GM23338 (cell line): ENCODE results near the gene HIVEP3. TPM values are rescaled to one million over a fixed set of nuclear protein-coding genes. Genes with fewer than 3 reads are reported as not detected.

ENCODE experiments used
- ATAC-seq: fragments of 200-7000 bp; cut with Tn5 transposase; 3 replicates; pipeline ENCODE4 v1.9.1; 2020
- DNase-seq: peaks from one replicate; pipeline ENCODE4 v3.0.0-alpha.2; 2015; ENCODE audit warnings: low spot score
- H2AFZ ChIP-seq: fragments of 200-600 bp; sonication (generic); 2 replicates; pipeline ENCODE4 v1.8.0; 2016; ENCODE audit warnings: antibody characterized with exemption, mild to moderate bottlenecking, moderate library complexity
- H3F3A ChIP-seq: fragments of 200-600 bp; sonication (generic); replicated peaks from 2 replicates; pipeline ENCODE4 v1.8.0; 2017; ENCODE audit warnings: antibody characterized with exemption, mixed run types, low read depth
- H3K27ac ChIP-seq: fragments of 200-600 bp; sonication (generic); 2 replicates; pipeline ENCODE4 v1.6.1; 2016; ENCODE audit warnings: low read depth
- H3K27me3 ChIP-seq: fragments of 200-600 bp; sonication (generic); 2 replicates; pipeline ENCODE4 v1.8.0; 2016; ENCODE audit warnings: mild to moderate bottlenecking, mixed run types, moderate library complexity; ENCODE audit not compliant: insufficient read depth
- H3K36me3 ChIP-seq: fragments of 200-600 bp; sonication (generic); 2 replicates; pipeline ENCODE4 v1.8.0; 2016; ENCODE audit warnings: mild to moderate bottlenecking; ENCODE audit not compliant: insufficient read depth
- H3K4me1 ChIP-seq: fragments of 200-600 bp; sonication (generic); 2 replicates; pipeline ENCODE4 v1.8.0; 2016; ENCODE audit warnings: mild to moderate bottlenecking, moderate library complexity; ENCODE audit not compliant: insufficient read depth
- H3K4me2 ChIP-seq: fragments of 200-600 bp; sonication (generic); 2 replicates; pipeline ENCODE4 v1.7.1; 2017; ENCODE audit warnings: mixed run types
- H3K4me3 ChIP-seq: fragments of 200-600 bp; sonication (generic); 2 replicates; pipeline ENCODE4 v1.6.1; 2016; ENCODE audit warnings: mixed run types
- H3K79me2 ChIP-seq: fragments of 200-600 bp; sonication (generic); replicated peaks from 2 replicates; pipeline ENCODE4 v1.8.0; 2017; ENCODE audit warnings: mild to moderate bottlenecking; ENCODE audit not compliant: insufficient read depth
- H3K9me2 ChIP-seq: fragments of 200-600 bp; sonication (generic); 2 replicates; pipeline ENCODE4 v1.8.0; 2017; ENCODE audit not compliant: insufficient read depth
- H4K20me1 ChIP-seq: fragments of 200-600 bp; sonication (generic); replicated peaks from 2 replicates; pipeline ENCODE4 v1.8.0; 2017; ENCODE audit warnings: mild to moderate bottlenecking; ENCODE audit not compliant: insufficient read depth
- H3K27ac Mint-ChIP-seq: 2 replicates; pipeline ENCODE4 v1.8.0; 2020; ENCODE audit warnings: inconsistent platforms, mild to moderate bottlenecking, moderate library complexity, mixed read lengths
- H3K27me3 Mint-ChIP-seq: 3 replicates; pipeline ENCODE4 v1.8.0; 2022; ENCODE audit warnings: low read depth, mild to moderate bottlenecking, moderate library complexity, mixed read lengths, inconsistent platforms; ENCODE audit not compliant: insufficient read depth, poor library complexity
- H3K36me3 Mint-ChIP-seq: 3 replicates; pipeline ENCODE4 v1.8.0; 2021; ENCODE audit warnings: low read depth, mild to moderate bottlenecking, inconsistent platforms, moderate library complexity, mixed read lengths
- H3K4me1 Mint-ChIP-seq: 3 replicates; pipeline ENCODE4 v1.8.0; 2020; ENCODE audit warnings: mild to moderate bottlenecking, inconsistent platforms, mixed read lengths
- H3K4me3 Mint-ChIP-seq: 3 replicates; pipeline ENCODE4 v1.8.0; 2021; ENCODE audit warnings: moderate library complexity, mild to moderate bottlenecking, inconsistent platforms, mixed read lengths
- H3K9me3 Mint-ChIP-seq: 3 replicates; pipeline ENCODE4 v1.8.0; 2020; ENCODE audit warnings: moderate library complexity, mild to moderate bottlenecking, inconsistent platforms, mixed read lengths
- EZH2 ChIP-seq: fragments of 200-600 bp; sonication (generic); IDR thresholded peaks from one replicate; pipeline ENCODE4 v1.8.0; 2017; ENCODE audit warnings: antibody characterized with exemption, mild to moderate bottlenecking, low read depth; ENCODE audit not compliant: unreplicated experiment
- JUNB ChIP-seq: IDR thresholded peaks from one replicate; pipeline ENCODE4 v1.6.1; 2016; ENCODE audit warnings: antibody characterized with exemption; ENCODE audit not compliant: unreplicated experiment
- POLR2AphosphoS5 ChIP-seq: IDR thresholded peaks from 2 replicates; pipeline ENCODE4 v1.6.1; 2016; ENCODE audit warnings: antibody characterized with exemption, low read depth
- REST ChIP-seq: IDR thresholded peaks from one replicate; pipeline ENCODE4 v1.6.1; 2018; ENCODE audit warnings: antibody characterized with exemption; ENCODE audit not compliant: unreplicated experiment
- ZNF462 ChIP-seq: fragments of 250-450 bp; sonication (Bioruptor Pico); IDR thresholded peaks from 2 replicates; pipeline ENCODE4 v1.5.0; 2020; ENCODE audit warnings: mild to moderate bottlenecking, moderate library complexity
- polyA plus RNA-seq: library from polyadenylated mRNA; unstranded; fragments of >200 nt; fragmentation: Nextera tagmentation; extraction: Ambion mirVana; gene quantifications from 2 replicates; pipeline ENCODE4 v1.2.1, GENCODE V29; 2016
- total RNA-seq: library from RNA; depleted of rRNA; stranded (reverse); fragments of >200 nt; shearing (Covaris generic); gene quantifications from 2 replicates; pipeline ENCODE4 v1.2.3, GENCODE V29; 2014

The HIVEP3 gene
- total and polyA plus RNA-seq, 2 experiments from 2014 or later: 0.14 to 0.24 TPM

- 0 out of 2 replicates have a peak, but pooled peaks cover 4% of the 10 kb centered on the region for H3K9me2 ChIP-seq
- H3K79me2 ChIP-seq: no peaks in the 10 kb centered on the region
- no peak for TF ChIP-seq POLR2AphosphoS5
- no peak for TF ChIP-seq EZH2
- no peak for TF ChIP-seq JUNB
- no peak for TF ChIP-seq REST
- DNase-seq (no peak), ATAC-seq (no peak)
- no peak overlapping the region for H3K4me2 ChIP-seq
- no peak overlapping the region for H3K4me3 ChIP-seq
- H4K20me1 ChIP-seq: no peaks in the 10 kb centered on the region
- H3K4me1 Mint-ChIP-seq: peaks cover 18% of the 10 kb centered on the region
- H2AFZ ChIP-seq: no peak overlapping the region
- no peaks in the 10 kb centered on the region for H3K36me3 ChIP-seq
- no peaks in the 10 kb centered on the region for H3K27me3 ChIP-seq
- no peaks in the 10 kb centered on the region for H3F3A ChIP-seq
- peaks cover 5% of the 10 kb centered on the region for H3K27me3 Mint-ChIP-seq
- H3K4me3 Mint-ChIP-seq: no peak overlapping the region
- no peaks in the 10 kb centered on the region for H3K36me3 Mint-ChIP-seq
- H3K4me1 ChIP-seq: peaks cover 9% of the 10 kb centered on the region
- H3K9me3 Mint-ChIP-seq: no peaks in the 10 kb centered on the region
- no peak overlapping the region for H3K27ac Mint-ChIP-seq
- H3K27ac ChIP-seq: no peak overlapping the region
Observed at GRCh38 chr1:41827991-41828570, 90.6 kb downstream of the HIVEP3 start.

- H3K27ac ChIP-seq: no peak overlapping the region
Observed at GRCh38 chr1:41823471-41823870, 95.3 kb downstream of the HIVEP3 start.

More at GRCh38 chr1:41823471-41823870, 95.3 kb downstream of the HIVEP3 start:
- Histone ChIP-seq H3K4me3 (no peak overlapping the region), H3K4me2 (peak overlapping the region; percentile 50; the same call in 1 of the 2 replicates), H3F3A (no peaks in the 10 kb centered on the region), H3K36me3 (no peaks in the 10 kb centered on the region), H3K79me2 (no peaks in the 10 kb centered on the region), H2AFZ (peak overlapping the region; percentile 30; the same call in 1 of the 2 replicates), H3K4me1 (peaks cover 14% of the 10 kb centered on the region), H3K9me2 (no peaks in the 10 kb centered on the region), H4K20me1 (no peaks in the 10 kb centered on the region), H3K27me3 (no peaks in the 10 kb centered on the region)
- H3K27ac Mint-ChIP-seq: peak overlapping the region; percentile 69; the same call in 1 of the 2 replicates
- peaks cover 27% of the 10 kb centered on the region for H3K4me1 Mint-ChIP-seq
- no peak for TF ChIP-seq REST
- peak; percentile 31; the same call in 1 of the 2 replicates for TF ChIP-seq ZNF462 (CRISPR knock-in tag)
- no peak overlapping the region; the same call in 2 of the 3 replicates for H3K4me3 Mint-ChIP-seq
- DNase-seq: peak; percentile 93
- H3K9me3 Mint-ChIP-seq: no peaks in the 10 kb centered on the region; the same call in 2 of the 3 replicates
- peaks cover 7% of the 10 kb centered on the region for H3K27me3 Mint-ChIP-seq
- H3K36me3 Mint-ChIP-seq: no peaks in the 10 kb centered on the region
- peak; percentile 100 for ATAC-seq
